ENCODE data around the gene RHOF. TPM values are rescaled to one million over a fixed set of nuclear protein-coding genes. Genes with fewer than 3 reads are reported as not detected.

The RHOF gene
- total and polyA plus RNA-seq, 2 of the 13 experiments (the other 11 are each of a cell fraction or from before 2014, with no cell fraction given) = 14.6 to 32.2 TPM

GRCh38 chr12:121796855-121797751, 3.6 kb upstream of the RHOF start (continued):
- TF ChIP-seq KLF6 (CRISPR knock-in tag; IDR thresholded peaks at IDR 0.05) (peak; percentile 72; the same call in 1 of the 2 replicates), ZNF615 (CRISPR knock-in tag; IDR thresholded peaks at IDR 0.05; ENCODE audit: borderline replicate concordance) (peak; percentile 88; the same call in 1 of the 2 replicates), ZNF503 (CRISPR knock-in tag; IDR thresholded peaks at IDR 0.05) (no peak; the same call in 1 of the 2 replicates), MXI1 (IDR thresholded peaks at IDR 0.05; ENCODE audit: borderline replicate concordance, low read depth, low read length) (peak; percentile 93; the same call in 2 of the 3 replicates), FOXP1 (IDR thresholded peaks at IDR 0.05) (no peak), FOXP1 (CRISPR knock-in tag; IDR thresholded peaks at IDR 0.05) (no peak), GABPB1 (CRISPR knock-in tag; IDR thresholded peaks at IDR 0.05) (peak; percentile 95), SNAPC4 (CRISPR knock-in tag; IDR thresholded peaks at IDR 0.05) (no peak), SPEN (CRISPR knock-in tag; IDR thresholded peaks at IDR 0.05; ENCODE audit: low read depth) (peak; percentile 90), KLF13 (CRISPR knock-in tag; IDR thresholded peaks at IDR 0.05) (no peak), KLF12 (CRISPR knock-in tag; IDR thresholded peaks at IDR 0.05; ENCODE audit: borderline replicate concordance) (peak; percentile 61; the same call in 1 of the 2 replicates), KDM1A (CRISPR knock-in tag; IDR thresholded peaks at IDR 0.05) (no peak), DMAP1 (CRISPR knock-in tag; IDR thresholded peaks at IDR 0.05) (peak; percentile 96), ZNF34 (CRISPR knock-in tag; IDR thresholded peaks at IDR 0.05; ENCODE audit: borderline replicate concordance) (no peak), NFRKB (IDR thresholded peaks at IDR 0.05) (no peak), ZNF251 (CRISPR knock-in tag; IDR thresholded peaks at IDR 0.05) (no peak), ZFP82 (CRISPR knock-in tag; IDR thresholded peaks at IDR 0.05; ENCODE audit: borderline replicate concordance) (no peak), HMGA1 (CRISPR knock-in tag; conservative IDR thresholded peaks at IDR 0.05) (no peak), ZNF674 (CRISPR knock-in tag; IDR thresholded peaks at IDR 0.05; ENCODE audit: low read depth) (no peak), CENPBD1 (CRISPR knock-in tag; IDR thresholded peaks at IDR 0.05; ENCODE audit: borderline replicate concordance, low read depth) (no peak), HHEX (CRISPR knock-in tag; IDR thresholded peaks at IDR 0.05) (no peak), SSRP1 (CRISPR knock-in tag; IDR thresholded peaks at IDR 0.05) (no peak), IRX3 (CRISPR knock-in tag; IDR thresholded peaks at IDR 0.05; ENCODE audit: borderline replicate concordance, low read depth) (no peak), ZNF781 (CRISPR knock-in tag; IDR thresholded peaks at IDR 0.05; ENCODE audit: borderline replicate concordance, not compliant biosample characterization) (peak; percentile 31), ZNF431 (CRISPR knock-in tag; IDR thresholded peaks at IDR 0.05; ENCODE audit: borderline replicate concordance, low read depth) (no peak; the same call in 1 of the 2 replicates)

Measured in HepG2 (cell line).